ENCODE measurements around the gene MRRF.

DNA sequence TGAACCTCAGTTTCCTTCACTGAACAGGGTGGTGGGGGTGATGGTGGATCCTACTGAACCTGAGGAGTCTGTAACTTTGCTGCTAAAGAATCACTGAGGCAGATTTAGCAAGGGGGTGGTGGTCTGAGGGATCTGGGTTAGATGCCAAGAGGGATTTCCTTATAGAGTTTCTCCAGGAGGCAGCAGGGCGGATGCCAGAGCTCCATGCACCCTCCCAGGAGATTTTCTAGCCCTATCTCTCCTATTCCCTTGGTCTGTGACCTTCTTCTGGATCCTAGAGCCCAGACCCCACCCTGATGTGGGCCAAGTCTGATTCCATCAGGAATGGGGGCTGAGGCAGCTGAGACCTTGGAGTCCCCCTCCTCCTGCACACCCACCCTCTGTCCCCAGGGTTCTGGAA lies 112.1 kb downstream of the MRRF start:
- TF ChIP-seq CTCF (IDR thresholded peaks at IDR 0.05; ENCODE audit: extremely low read depth in 1 of 2, insufficient read depth in 1 of 2, low read depth in 1 of 2, low read length in 2 of 2) (no peak), POLR2A (IDR thresholded peaks at IDR 0.05; ENCODE audit: low read depth, low read length) (no peak), FOS (IDR thresholded peaks at IDR 0.05; ENCODE audit: borderline replicate concordance, insufficient read depth, low read length) (no peak), POLR2AphosphoS5 (IDR thresholded peaks at IDR 0.05; ENCODE audit: insufficient read depth, low read depth, low read length) (no peak), EZH2 (IDR thresholded peaks at IDR 0.05; ENCODE audit: borderline replicate concordance, low read depth, low read length, severe bottlenecking) (no peak), MYC (IDR thresholded peaks at IDR 0.05; ENCODE audit: low read depth, low read length) (no peak)
- TF ChIP-seq, protein P1, sequence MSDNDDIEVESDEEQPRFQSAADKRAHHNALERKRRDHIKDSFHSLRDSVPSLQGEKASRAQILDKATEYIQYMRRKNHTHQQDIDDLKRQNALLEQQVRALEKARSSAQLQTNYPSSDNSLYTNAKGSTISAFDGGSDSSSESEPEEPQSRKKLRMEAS (IDR thresholded peaks at IDR 0.05; ENCODE audit: insufficient read depth, insufficient read length) = no peak

Measured in endothelial cell of umbilical vein (primary cell).